SKM-1 treated with dmso at 0.1 percent for 144 hours (cell line): Measurements from ENCODE around the gene MOV10L1.
"Not testable (repeated sequence)": the region's sequence is repeated elsewhere in the genome, so short reads cannot be mapped to it uniquely, and the experiment has no call there.

Experiments used
- DNase-seq: peaks from one replicate; lab custom pipeline; 2025; ENCODE audit not compliant: unreplicated experiment; lab: John Stamatoyannopoulos, UW

MOV10L1 gene

DNA sequence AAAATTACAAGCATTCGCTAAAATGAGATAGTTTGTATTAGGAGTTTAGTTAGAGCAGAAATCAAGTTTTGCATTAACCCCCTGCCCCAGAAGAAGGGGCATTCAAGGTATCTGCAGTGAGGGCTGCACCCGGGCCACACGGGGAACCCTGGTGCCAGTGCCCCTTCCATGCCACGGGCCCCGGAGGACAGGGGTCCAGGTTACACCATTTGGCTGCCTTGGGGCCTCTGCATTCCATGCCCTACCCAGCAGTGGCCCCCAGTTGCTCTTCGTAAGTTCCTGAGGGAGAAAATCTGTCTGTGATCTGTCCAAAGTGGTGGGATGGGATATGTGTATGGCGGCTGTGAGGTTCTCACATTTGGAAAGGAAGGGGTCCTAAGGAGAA lies 63.9 kb downstream of the MOV10L1 start:
- DNase-seq, result no peak

DNA sequence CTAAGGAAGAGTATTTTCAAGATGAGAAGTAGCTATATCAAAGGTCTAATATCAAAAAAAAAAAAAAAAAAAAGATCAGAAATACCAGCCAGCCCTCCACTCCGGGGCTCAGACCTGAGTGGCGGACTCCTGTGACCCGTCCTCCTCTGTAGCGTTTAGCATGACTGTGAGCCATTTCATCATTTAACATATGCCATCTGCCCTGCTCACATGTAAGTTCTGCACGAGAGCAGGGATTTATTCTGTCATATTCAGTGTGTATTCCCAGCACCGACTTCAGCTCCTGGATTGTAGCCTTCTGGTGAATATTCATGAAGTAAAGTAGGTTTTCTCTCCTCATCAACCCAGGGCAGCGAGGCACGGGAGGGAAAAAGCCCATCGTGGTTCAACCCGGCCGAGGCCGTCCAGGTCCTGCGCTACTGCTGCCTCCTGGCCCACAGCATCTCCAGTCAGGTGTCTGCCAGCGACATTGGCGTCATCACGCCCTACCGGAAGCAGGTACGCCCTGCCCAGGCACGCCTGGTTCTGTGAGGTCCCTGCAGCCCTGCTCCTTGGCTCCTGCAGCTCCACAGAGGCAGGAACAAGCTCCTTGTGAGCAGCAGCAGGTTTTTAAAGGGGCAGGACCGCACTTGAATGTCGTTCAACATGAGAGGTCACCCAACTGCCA lies 68.0 kb downstream of the MOV10L1 start:
- no peak for DNase-seq

DNA sequence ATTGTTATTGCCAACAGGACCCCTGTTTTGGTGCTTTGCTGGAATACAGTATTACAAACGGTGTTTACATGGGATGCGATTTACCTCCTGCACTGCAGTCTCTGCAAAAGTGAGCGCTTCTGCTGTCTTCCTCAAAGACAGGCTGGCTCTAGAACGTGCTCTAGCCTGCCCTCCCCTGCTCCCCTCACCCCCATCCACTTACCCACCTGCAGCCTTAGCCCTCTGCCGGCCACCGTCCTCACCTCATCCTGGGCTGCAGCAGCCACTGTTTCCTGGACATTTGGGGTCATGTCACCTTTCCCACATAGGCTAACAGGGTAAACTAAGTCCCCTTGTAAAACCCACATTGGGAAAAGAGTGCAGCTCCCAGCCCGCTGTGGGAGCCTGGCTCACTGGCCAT lies 71.1 kb downstream of the MOV10L1 start:
- no peak for DNase-seq

DNA sequence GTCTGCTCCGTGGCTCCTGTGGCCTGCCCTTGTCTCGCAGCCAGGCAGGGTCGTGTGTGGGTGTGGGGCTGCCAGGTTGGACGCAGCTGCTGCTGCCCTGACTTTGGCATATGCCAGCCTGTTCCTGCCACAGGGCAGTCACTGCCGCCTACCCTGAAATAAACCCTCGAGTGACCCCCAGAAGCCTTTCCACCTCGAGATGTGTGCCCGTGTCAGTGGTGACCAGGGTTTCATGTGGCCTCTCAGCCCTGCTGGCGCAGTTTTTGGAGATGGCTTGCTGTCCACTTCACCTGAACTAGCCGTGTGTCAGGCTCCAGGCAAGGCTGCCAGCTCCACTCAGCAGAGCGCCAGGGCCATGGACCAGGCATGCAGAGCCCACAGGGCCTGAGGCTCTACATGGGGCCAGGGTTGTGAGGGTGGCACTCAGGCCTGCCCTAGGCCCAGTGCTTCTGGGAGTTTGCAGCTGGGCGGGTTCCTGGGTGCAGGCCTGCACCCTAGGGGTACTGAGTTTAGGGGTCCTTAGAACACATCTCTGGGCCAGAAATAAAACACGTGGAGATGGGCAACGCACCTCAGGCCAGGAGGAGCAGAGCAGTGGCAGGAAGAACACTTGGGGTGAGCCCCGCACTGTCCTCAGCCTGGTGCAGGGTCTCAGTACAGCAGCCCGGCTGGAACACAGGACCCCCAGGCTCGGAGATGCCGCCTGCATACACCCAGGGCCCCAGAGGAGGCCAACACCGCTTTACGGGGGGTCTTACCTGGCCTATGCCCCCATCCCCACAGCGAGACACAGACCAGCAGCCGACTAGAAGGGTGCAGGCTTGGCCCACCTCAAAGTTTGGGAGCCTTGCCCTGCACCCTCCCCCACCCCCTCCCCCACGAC lies 71.9 kb downstream of the MOV10L1 start:
- DNase-seq, result no peak

DNA sequence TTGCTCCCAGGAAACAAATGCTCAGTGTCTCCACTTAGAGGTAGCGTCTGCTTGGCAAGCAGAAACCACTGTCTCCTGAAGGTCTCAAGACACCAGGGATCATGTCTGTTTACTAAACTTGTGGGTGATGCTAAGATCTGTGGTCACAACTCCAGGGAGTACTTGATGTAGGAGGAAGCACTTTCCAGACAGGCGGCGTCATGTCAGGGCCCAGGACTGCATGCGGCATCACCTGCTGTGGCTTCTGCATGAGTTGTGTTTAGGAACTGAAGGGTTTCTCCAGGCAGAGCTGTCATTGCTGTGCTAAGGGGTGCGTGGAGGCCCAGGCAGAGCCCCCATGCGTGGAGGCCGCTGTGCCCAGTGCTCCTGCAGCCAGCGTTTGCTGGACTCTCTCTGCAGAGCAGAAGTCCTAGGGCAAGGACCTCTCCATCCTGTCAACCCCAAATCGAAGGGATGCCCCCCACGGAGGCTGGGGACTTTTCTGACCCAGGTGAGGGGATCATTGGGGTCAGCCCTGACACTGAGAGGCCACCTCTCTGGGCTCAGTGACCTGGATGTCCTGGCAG lies 72.7 kb downstream of the MOV10L1 start:
- DNase-seq, result no peak

DNA sequence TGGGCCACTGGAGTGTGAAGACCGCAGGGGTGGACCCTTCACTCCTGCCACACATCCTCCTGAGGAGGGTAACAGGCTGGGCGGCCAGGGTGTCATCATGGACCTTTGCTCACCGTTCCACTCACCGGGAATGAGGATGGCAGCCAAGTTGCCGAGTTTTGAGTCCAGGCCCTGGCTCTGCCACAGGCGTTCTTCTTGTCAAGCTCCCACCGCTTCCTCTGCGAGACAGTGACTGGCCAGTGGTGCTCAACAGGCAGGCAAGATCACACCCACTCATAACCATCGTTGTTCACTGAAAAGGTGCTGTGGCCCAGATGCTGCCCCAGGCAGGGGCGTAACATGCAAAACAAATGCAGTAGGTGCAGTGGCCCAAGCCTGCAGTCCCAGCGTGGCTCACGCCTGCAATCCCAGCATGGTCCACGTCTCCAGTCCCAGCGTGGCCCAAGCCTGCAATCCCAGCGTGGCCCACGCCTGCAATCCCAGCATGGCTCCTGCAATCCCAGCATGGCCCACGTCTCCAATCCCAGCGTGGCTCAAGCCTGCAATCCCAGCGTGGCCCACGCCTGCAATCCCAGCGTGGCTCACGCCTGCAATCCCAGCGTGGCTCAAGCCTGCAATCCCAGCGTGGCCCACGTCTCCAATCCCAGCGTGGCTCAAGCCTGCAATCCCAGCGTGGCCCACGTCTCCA lies 75.8 kb downstream of the MOV10L1 start:
- no peak for DNase-seq

DNA sequence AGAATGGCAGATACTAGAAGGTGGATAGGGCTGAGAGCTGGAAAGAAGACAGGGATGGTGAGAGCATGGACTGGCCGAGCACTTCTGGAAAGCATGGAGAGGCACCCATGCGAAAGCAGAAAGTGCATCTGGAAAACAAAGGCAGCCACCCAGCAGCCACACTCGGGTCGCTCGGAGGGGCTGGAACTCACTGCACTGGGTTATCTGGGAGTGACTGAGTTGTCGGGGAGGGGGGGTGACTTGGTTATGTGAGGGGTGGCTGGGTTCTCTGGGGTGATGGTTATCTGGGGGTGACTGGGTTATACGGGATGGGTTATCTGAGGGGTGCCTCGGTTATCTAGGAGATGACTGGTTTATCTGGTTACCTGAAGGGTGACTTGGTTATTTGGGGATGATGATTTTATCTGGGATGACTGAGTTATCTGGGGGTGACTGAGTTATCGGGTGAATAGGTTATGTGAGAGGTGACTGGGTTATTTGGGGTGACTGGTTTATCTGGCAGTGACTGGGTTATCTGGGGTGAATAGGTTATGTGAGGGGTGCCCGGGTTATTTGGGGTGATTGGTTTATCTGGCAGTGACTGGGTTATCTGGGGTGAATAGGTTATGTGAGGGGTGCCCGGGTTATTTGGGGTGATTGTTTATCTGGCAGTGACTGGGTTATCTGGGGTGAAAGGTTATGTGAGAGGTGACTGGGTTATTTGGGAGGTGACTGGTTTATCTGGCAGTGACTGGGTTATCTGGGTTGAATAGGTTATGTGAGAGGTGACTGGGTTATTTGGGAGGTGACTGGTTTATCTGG lies 78.1 kb downstream of the MOV10L1 start:
- DNase-seq, result no peak

DNA sequence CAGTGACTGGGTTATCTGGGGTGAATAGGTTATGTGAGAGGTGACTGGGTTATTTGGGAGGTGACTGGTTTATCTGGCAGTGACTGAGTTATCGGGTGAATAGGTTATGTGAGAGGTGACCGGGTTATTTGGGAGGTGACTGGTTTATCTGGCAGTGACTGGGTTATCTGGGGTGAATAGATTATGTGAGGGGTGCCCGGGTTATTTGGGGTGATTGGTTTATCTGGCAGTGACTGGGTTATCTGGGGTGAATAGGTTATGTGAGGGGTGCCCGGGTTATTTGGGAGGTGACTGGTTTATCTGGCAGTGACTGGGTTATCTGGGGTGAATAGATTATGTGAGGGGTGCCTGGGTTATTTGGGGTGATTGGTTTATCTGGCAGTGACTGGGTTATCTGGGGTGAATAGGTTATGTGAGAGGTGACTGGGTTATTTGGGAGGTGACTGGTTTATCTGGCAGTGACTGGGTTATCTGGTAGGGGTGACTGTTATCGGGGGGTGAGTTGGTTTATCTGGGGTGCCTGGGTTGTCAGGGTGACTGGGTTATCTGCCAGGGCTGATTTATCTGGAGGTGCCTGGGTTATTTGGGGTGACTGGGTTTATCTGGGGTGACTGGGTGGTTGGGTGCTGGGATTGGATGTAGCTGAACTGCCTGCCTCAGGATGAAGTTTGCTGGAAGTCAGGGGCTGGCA lies 78.8 kb downstream of the MOV10L1 start:
- DNase-seq, result not testable (repeated sequence)

DNA sequence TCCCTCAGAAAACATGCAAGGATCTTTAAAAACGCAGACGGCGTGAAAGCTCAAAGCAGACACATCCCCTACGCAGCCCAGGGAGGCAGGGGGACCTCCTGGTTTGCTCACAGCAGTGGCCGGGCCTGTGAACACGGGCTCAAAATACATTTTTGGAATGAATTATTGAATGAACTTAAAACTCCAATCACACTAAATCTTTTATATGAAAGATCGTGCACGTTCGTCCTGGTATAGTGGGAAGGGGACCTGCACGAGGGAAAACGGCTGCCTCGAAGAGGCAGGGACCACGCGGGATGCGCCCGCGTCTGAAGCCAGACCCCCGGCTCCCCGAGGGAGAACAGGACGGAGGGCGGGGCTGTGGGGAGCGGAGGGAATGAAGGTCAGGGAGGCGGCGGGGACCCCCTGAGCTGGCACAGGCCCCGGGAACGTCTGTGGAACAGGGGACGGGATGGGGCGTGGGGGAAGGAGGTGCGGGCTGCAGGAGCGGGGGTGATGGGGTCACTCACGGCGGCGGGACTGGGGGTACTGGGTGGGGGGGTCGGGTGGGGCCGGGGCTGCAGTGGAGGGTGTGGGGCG lies 79.5 kb downstream of the MOV10L1 start:
- no peak for DNase-seq

DNA sequence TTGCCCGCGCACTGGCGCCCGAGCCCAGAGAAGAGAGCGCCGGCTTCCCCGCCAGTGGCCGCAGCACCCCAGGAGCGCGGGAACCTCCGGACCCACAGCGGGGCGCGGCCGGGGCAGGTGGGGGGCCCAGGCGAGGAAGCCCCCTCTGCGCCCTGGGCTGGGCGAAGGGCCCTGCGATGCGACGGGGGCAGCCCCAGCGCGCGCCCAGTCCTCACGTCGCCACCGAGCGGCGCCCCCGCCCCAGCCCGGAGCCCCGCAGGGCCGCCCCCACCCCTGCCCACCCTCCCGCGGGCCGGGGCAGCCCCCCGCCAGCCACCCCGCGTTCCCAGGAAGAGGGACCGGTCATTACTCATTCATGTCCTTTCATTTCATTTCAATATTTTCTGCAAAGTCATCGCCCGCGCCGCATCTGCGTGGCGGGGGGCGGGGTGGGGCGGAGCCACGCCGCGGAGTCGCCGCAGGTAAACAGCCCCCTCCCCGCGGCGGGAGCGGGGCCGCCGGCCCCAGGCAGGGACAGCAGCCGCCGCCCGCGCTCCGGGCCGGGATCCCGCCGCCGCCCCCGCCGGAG lies 80.1 kb downstream of the MOV10L1 start:
- DNase-seq, result no peak

DNA sequence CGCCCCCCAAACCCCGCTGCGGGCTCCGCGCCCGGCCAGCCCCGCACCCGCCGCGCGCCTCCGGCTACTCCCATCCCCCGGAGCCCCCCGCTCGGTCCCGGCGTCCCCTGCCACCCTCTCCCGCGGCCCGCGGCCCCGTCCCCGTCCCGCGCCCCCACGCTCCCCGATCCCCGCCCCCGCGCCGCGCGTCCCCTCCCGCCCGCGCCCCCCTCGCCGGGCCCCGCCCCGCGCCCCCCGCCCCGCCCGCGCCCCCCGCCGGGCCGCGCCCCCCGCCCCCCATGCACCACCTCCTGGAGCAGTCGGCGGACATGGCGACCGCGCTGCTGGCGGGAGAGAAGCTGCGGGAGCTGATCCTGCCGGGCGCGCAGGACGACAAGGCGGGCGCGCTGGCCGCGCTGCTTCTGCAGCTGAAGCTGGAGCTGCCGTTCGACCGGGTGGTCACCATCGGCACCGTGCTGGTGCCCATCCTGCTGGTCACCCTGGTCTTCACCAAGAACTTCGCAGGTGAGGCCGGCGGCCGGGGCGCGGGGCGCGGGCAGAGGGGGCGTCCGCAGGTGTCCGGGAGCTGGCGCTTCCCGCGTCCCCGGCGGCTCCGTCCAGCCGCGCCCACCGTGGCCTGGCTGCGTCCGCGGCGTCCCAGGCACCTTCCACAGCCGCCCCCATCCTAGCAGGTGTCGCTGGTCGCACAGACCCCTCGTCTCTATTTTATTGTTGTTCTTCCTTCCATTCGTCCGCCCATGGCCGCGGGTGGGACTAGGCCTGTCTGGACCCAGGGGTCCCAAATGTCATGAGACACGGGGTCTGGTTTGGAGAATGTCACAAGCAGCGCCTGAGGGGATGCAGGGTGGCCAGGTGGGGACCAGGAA lies 80.9 kb downstream of the MOV10L1 start, which contains the start of gene PANX2:
Gene PANX2, plus strand, starts transcription at position 279 of the 866 bp plus-strand sequence. Its CDS starts 0 bp downstream, at position 279.
- DNase-seq, result no peak

DNA sequence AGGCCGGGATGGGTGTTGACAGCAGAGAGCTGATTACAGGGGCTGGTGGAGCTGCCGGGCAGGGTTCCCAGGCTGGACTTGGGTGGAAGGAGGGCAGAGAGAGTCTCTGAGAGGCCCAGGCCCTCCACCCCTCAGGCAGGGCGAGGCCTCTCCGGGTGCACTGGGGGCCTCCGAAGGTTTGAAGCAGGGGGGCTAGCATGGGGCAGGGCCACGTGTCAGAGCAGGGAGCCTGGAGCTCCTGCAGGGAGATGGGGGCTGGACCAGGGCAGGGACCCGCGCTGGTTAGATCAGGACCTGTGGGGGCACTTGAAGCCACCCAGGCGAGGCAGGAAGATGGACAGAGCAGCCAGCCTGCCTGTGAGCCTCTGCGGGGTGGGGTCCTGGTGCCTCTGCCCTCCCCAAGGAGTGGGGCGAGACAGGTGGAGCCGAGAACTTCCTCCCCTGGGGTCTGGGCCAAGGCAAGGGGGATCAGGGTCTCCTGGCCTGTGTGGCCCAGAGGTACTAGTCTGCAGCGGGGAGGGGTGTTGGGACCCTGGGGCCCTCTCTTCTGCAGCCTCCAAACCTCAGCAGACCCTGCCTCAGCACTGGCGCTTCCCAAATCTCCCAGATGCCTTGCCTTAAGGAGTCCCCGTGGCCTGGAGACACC lies 81.6 kb downstream of the MOV10L1 start:
- DNase-seq, result no peak

DNA sequence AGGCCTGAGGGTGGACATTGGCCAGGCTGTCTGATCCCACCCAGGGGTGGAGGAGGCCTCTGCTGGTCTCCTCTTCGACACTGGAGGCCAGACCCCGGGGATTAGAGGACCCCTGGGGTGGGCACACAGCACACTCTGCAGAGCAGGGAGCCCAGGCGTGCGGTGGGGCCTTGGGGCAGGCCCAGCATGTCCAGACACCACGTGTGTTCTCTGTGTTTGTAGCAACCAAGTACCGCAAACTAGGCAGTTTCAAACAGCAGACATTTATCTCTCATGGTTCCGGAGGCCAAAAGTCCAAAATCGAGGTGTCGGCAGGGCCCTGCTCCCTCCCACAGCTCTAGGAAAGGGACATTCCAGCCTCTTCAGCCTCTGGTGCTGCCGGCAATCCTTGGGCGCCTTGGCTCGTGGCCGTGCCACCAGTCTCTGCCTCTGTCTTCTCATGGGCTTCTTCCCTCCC lies 82.2 kb downstream of the MOV10L1 start:
- DNase-seq, result no peak

DNA sequence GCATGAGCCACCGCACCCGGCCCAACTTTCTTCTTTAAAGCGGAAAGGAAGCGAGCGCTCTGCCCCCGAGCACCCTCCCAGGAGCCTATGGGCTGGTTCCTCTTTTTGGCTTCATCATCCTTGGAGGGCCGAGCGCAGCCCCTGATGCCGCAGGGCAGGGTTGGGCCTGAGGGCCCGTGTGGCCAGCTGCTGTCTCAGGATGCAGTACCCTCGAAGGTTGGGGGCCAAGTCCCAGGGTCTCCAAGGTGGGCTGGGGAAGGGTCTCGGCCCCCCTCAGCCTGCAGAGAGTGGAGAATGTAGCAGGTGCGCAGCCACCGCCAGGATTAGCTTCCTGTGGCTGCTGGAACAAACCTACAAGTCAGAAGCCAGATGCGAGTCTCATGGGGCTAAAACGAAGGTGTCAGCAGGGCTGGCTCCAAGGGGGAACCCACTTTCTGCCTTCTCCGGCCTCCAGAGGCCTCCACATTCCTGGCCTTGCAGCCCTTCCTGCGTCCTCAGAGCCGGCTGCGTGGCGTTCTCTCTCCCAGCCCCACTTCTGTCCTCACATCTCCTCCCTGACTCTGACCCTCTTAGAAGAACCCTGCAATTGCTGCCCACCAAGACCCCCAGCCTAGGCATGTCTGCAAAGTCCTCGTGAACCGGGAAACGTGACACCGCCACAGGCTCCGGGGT lies 83.6 kb downstream of the MOV10L1 start:
- DNase-seq, result peak; percentile 60

DNA sequence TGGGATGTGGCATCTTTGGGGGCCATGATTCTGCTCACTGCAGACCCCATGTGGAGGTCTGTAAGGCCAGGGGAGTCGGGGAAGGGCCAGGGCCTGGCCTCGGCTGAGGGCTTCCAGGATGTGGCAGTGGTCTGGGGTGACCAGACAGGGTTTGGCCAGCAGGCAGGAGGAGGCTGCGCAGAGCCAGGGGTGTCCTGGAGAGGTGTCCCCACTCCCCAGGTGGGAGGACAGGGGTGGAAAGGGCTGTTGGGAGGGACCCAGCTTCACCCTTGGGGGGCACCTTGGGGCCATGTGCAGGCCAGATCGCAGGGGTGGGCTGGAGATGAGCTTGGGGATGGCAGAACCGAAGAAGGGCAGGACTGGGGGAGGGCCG lies 84.2 kb downstream of the MOV10L1 start:
- DNase-seq, result no peak

DNA sequence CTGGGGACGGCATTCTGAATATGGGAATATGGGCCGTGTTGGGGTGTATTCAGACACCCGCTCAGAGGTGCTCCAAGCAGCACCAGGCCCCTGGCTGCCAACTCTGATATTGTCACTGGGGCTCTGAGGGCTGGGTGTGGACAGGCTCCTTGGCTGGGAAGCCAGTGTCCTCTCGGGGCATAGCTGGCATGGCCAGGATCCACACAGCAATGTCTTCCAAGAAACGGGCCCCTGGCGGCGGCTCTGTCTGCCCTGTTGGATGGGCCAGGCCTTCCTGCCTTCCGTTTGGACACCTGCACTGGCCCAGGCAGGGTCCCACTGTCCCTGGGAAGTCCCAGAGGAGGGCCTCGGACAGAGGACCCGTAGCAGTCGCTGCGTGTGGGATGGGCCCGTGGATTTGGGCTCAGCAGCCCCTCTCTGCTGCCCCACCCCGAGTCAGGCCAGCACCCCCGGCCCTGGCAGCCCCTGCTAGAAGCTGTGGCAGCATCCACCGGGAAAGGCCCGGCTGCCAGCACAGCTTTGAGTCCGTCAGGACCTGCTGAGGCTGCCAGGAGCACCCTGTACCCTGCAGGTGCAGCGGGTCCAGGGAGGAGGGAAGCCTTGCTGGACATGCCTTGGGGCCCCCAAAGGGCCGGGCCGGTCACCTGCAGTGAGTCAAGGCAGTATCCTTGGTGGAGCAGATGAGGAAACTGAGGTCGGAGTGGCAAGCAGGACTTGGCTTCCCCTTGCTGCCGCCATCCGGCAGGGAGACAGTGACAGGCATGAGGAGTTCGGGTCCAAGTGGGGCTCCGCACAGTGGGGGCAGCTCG lies 84.8 kb downstream of the MOV10L1 start:
- no peak for DNase-seq

DNA sequence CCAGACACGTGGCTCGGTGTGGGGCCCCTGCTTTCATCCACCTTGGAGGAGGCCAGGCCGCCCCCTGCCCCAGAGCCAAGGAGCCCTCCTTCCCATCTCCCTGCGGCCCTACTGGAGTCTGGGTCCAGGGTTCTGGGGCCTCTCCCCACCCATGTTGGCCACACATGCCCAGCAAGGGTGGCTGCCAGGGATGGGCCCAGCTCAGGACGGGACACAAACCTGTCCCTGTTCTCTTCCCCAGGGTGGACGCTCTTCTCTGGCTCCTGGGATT lies 85.3 kb downstream of the MOV10L1 start:
- no peak for DNase-seq
